DMS79 (cell line): ENCODE data around the gene PPA1.
"Not testable (repeated sequence)": the region's sequence is repeated elsewhere in the genome, so short reads cannot be mapped to it uniquely, and the experiment has no call there.

Source experiments
- DNase-seq: peaks from one replicate; lab custom pipeline; 2025; lab: John Stamatoyannopoulos, UW

The PPA1 gene

GRCh38 chr10:70233109-70233938 is at the start of gene PPA1:
TSS of gene PPA1 (minus strand) at chr10:70233429. CDS start at chr10:70233327, 102 bp downstream.
- peak; percentile 62 for DNase-seq

GRCh38 chr10:70281609-70282008 is 48.4 kb upstream of the PPA1 start:
- no peak for DNase-seq

GRCh38 chr10:70280099-70280498 is 46.9 kb upstream of the PPA1 start:
- no peak for DNase-seq

GRCh38 chr10:70277396-70278030 is 44.3 kb upstream of the PPA1 start:
- DNase-seq = no peak

- no peak for DNase-seq
Measured at GRCh38 chr10:70274643-70275042, 41.4 kb upstream of the PPA1 start.

- DNase-seq = no peak
Measured at GRCh38 chr10:70272925-70273316, 39.7 kb upstream of the PPA1 start.

GRCh38 chr10:70271996-70272924 is 39.0 kb upstream of the PPA1 start:
- DNase-seq = no peak

- DNase-seq = no peak
Measured at GRCh38 chr10:70270952-70271351, 37.7 kb upstream of the PPA1 start.

GRCh38 chr10:70269741-70270140 is 36.5 kb upstream of the PPA1 start:
- no peak for DNase-seq

- DNase-seq = no peak
Measured at GRCh38 chr10:70268376-70268775, 35.1 kb upstream of the PPA1 start.

- no peak for DNase-seq
Measured at GRCh38 chr10:70267161-70267933, 34.1 kb upstream of the PPA1 start.

GRCh38 chr10:70266701-70267100 is 33.5 kb upstream of the PPA1 start:
- no peak for DNase-seq

GRCh38 chr10:70266056-70266455 is 32.8 kb upstream of the PPA1 start:
- no peak for DNase-seq

GRCh38 chr10:70265032-70265689 is 31.9 kb upstream of the PPA1 start:
- DNase-seq = no peak

- no peak for DNase-seq
Measured at GRCh38 chr10:70260734-70261133, 27.5 kb upstream of the PPA1 start.

GRCh38 chr10:70260259-70260658 is 27.0 kb upstream of the PPA1 start:
- DNase-seq = no peak

- no peak for DNase-seq
Measured at GRCh38 chr10:70258216-70258615, 25.0 kb upstream of the PPA1 start.

- not testable (repeated sequence) for DNase-seq
Measured at GRCh38 chr10:70257816-70258215, 24.6 kb upstream of the PPA1 start.

- no peak for DNase-seq
Measured at GRCh38 chr10:70256463-70256862, 23.2 kb upstream of the PPA1 start.

GRCh38 chr10:70255329-70256299 is 22.4 kb upstream of the PPA1 start:
- no peak for DNase-seq
